GM08714 (cell line): Measurements from ENCODE around the gene OTOL1.
"Not testable (repeated sequence)": the region's sequence is repeated elsewhere in the genome, so short reads cannot be mapped to it uniquely, and the experiment has no call there.

Experiments
- H3K4me3 ChIP-seq: fragments of 200-500 bp; sonication (Bioruptor generic); 2 replicates; pipeline ENCODE4 v1.5.1; 2014; ENCODE audit warnings: mild to moderate bottlenecking, low read length, inconsistent platforms
- ZNF274 ChIP-seq: IDR thresholded peaks from 2 replicates; pipeline ENCODE4 v1.6.1; 2012; ENCODE audit warnings: mild to moderate bottlenecking, low read depth, low read length

The OTOL1 gene

GRCh38 chr3:161496508-161496907 lies at the start of gene OTOL1:
OTOL1 (plus strand) TSS chr3:161496808; CDS start chr3:161496808, 0 bp downstream.
- no peak within 1 kb of the TSS for H3K4me3 ChIP-seq
- no peak for TF ChIP-seq ZNF274

- H3K4me3 ChIP-seq, result no peak overlapping the region
- TF ChIP-seq ZNF274, result no peak
These were observed 46.8 kb upstream of the OTOL1 start for GRCh38 chr3:161449785-161450184.

GRCh38 chr3:161452179-161452578 lies 44.4 kb upstream of the OTOL1 start:
- no peak for TF ChIP-seq ZNF274
- H3K4me3 ChIP-seq, result no peak overlapping the region

DNA sequence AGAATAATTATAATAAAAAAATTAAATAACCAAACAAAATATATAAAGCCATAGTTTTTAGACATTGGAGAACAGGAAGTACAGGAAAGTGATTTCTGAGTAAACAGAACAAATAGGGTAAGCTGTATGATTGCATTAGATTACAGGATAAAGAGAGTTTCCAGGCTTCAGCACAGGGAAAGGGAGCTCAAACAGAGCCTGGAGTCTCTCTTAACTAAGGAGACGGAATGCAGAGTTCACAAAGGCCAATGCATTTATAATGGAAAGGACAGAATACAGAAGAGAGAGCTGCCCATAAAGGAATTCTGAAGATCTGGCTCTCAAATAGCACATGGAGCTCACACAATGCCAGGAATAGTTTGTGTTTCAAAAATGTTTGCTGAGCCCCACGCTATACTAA lies 42.0 kb upstream of the OTOL1 start:
- H3K4me3 ChIP-seq, result no peak overlapping the region
- TF ChIP-seq ZNF274, result no peak

DNA sequence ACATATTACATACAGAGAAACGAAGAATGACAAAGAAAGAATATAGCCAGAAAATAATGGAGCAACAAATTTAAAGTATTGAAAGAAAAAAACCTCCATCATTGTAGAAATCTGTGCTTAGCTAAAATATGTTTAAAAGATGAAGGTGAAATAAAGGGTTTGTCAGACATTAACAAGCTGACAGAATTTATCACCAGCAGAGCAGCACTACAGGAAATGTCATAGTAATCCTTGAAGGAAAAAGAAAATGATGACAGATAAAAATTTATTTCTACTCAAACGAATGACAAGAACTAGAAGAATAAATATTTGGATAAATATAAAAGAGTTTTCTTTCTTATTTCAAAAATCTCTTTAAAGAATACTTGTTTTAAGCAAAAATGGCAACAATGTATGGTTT lies 40.6 kb upstream of the OTOL1 start:
- no peak for TF ChIP-seq ZNF274
- no peak overlapping the region for H3K4me3 ChIP-seq

- H3K4me3 ChIP-seq, result no peak overlapping the region
- no peak for TF ChIP-seq ZNF274
These were observed 34.5 kb upstream of the OTOL1 start for GRCh38 chr3:161462138-161462537.

DNA sequence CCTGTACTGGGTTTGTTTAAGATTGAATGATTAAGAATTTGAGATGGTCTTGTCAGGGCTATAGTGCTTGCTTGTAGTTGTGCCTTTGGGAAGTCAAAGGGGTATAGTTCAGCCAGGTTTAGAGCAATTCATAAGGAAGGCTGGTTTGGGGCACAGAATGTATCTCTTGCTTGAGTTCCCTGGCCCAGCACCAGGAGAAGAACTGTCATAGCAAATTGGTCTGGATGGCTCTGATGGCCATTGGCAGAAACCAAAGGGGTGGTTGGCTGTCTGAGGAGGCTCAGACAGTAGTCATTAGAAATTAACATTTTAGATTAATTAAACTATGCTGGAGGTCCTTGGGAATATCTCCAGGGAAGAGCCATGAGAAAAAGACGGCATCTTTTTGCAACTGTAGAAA lies 25.4 kb upstream of the OTOL1 start:
- TF ChIP-seq ZNF274, result no peak
- H3K4me3 ChIP-seq, result no peak overlapping the region

- no peak for TF ChIP-seq ZNF274
- H3K4me3 ChIP-seq, result no peak overlapping the region
These were observed 22.5 kb upstream of the OTOL1 start for GRCh38 chr3:161474139-161474538.

DNA sequence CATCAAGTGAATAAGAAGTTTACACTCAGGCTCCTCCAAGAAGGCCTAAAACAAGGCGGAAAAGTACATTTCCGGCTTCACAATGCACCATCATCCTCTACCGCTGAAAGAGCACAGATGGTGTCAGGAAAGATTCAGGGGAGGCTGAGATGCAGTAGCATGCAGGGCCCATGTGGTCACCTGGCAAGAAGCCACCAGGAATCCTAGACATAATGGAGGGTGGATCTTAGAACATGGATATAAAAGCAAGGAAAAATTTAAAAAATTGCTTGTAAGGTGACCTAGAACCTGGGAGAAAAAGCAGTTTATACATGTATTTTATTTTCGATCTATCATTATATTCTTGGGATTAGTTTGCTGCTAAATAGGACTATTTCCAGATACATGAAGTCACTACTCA lies 21.9 kb upstream of the OTOL1 start:
- no peak overlapping the region for H3K4me3 ChIP-seq
- no peak for TF ChIP-seq ZNF274

DNA sequence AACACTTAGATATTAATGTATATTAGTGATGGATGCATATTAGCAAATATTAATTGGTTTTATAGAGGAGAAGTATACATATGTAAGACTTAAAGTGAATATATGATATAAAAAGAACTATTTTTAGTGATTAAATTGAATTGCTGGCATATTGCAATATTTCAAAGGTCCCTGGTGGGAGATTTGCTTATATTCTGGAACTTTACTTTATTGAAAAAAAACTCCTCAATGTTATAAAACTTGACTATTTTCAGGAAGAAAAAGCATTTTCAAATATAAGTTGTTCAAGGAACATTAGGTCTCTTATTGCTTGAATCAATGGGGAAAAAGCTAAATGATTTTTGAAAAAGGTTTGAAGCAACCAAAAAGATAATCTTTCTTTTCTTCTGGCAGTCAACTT lies 21.4 kb upstream of the OTOL1 start:
- no peak for TF ChIP-seq ZNF274
- H3K4me3 ChIP-seq, result no peak overlapping the region

- no peak for TF ChIP-seq ZNF274
- H3K4me3 ChIP-seq, result no peak overlapping the region
These were observed 20.7 kb upstream of the OTOL1 start for GRCh38 chr3:161475905-161476304.

- H3K4me3 ChIP-seq, result no peak overlapping the region
- TF ChIP-seq ZNF274, result no peak
These were observed 12.4 kb upstream of the OTOL1 start for GRCh38 chr3:161484226-161484625.

DNA sequence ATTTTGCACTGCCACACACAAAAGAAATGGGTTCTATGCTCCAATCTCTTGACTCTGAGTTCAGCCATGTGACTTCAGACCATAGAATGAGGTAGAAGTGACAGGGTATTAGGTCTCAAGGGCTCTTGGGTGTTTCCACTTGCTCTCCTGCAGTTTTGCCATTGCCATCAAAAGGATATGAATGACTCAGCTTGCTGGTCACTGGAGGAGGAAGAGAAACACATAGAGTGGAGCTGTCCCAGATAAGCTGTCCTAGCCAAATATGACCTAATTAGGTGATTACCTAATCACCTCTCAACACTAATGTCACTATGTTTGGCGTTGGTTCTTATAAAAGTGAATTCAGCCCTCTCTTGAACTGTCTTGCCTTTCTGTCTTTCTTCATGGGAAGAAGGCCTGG lies 8.3 kb upstream of the OTOL1 start:
- not testable (repeated sequence) for H3K4me3 ChIP-seq

DNA sequence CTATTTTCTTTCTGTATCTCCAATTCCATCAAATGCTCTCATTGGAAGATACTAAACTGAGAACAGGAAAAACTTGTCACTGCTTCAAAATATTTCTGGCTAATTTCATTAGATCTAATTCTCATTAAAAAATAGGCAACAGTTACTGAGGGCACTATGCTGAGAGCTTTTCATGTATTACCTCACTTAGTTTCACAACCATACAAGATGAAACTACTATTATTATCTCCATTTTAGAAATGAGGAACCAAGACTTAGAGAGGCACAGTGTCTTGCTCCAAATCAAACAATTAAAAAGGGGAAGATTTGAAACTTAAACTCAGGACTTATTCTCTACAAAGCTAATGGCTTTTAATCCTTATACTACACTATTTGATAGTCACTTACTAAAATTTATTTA lies 7.2 kb upstream of the OTOL1 start:
- no peak for TF ChIP-seq ZNF274

GRCh38 chr3:161490845-161491244 lies 5.8 kb upstream of the OTOL1 start:
- not testable (repeated sequence) for H3K4me3 ChIP-seq

More for the DNA sequence above, 7.2 kb upstream of the OTOL1 start:
- H3K4me3 ChIP-seq, result no peak overlapping the region

- H3K4me3 ChIP-seq, result no peak overlapping the region
- TF ChIP-seq ZNF274, result no peak
These were observed 1.8 kb downstream of the OTOL1 start for GRCh38 chr3:161498259-161498921.
